Measurements from ENCODE around the gene VAV3. TPM values are rescaled to one million over a fixed set of nuclear protein-coding genes. Genes with fewer than 3 reads are reported as not detected.
A peak's percentile ranks its signal among the peaks of the same experiment; 100 is the strongest.

VAV3 gene
- total RNA-seq, 1 experiment from 2014 or later, result 38.2 TPM

DNA sequence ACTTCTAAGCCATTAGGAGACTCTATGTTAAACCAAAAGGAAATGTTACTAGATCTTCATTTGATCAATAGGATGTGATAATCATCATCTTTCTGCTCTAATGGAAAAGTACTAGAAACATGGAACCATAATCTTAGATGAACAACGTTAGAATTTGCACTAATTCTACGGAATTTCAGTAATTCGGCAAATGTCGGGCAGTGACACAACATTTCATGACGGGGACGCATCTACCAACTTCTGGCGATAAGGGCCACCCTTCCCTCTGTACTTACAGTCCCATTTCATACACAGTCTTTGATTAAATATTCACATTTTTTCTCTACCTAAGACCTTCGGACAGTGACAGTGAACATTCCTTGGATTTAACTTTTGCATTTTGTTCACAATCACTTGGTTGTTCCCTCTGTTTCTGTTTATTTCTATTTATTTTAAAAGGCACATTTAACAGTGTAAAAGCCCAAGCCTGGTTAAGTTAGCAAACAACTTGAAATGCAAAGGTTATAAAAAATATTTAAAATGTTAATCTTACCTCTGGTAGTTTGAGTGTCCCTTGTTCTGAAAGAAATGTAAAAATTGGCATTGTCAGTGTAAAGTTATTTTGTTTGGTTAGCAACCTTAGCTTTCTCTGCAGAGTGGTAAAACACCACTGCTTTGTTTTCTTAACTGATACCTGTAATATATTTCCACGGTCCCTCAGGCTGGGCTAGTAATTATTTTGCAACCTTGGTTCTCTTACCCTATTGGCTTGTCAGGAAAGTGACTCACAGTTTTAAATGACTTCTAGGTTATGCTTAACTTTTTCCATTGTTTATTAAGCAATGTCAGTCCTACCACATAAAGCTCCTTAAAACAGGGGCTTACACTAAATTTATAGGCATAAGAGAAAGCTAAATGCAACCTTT, 276.9 kb downstream of the VAV3 start:
- Mint-ChIP-seq H3K36me3 (ENCODE audit: insufficient read depth, unreplicated experiment) (peaks cover 30% of the 10 kb centered on the region), H3K27me3 (ENCODE audit: unreplicated experiment) (no peaks in the 10 kb centered on the region), H3K4me3 (ENCODE audit: low read depth, unreplicated experiment) (peak overlapping the region; percentile 77), H3K9me3 (ENCODE audit: low read depth, unreplicated experiment) (no peaks in the 10 kb centered on the region), H3K4me1 (ENCODE audit: low read depth, unreplicated experiment) (peaks cover 31% of the 10 kb centered on the region), H3K27ac (ENCODE audit: unreplicated experiment) (peak overlapping the region; percentile 95)
- intact Hi-C loops (cut with micrococcal nuclease; ENCODE audit: unreplicated experiment), result loop anchor here (2.0 to 5.0 kb wide), 2 partner anchors 63 to 96 kb away; no protein-coding TSS in a partner anchor
- TF ChIP-seq, protein P1, sequence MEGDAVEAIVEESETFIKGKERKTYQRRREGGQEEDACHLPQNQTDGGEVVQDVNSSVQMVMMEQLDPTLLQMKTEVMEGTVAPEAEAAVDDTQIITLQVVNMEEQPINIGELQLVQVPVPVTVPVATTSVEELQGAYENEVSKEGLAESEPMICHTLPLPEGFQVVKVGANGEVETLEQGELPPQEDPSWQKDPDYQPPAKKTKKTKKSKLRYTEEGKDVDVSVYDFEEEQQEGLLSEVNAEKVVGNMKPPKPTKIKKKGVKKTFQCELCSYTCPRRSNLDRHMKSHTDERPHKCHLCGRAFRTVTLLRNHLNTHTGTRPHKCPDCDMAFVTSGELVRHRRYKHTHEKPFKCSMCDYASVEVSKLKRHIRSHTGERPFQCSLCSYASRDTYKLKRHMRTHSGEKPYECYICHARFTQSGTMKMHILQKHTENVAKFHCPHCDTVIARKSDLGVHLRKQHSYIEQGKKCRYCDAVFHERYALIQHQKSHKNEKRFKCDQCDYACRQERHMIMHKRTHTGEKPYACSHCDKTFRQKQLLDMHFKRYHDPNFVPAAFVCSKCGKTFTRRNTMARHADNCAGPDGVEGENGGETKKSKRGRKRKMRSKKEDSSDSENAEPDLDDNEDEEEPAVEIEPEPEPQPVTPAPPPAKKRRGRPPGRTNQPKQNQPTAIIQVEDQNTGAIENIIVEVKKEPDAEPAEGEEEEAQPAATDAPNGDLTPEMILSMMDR (IDR thresholded peaks at IDR 0.05; ENCODE audit: unreplicated experiment), result no peak
- BruUV-seq (replicated peaks), result TSS peak; percentile 75
- DNase-seq, result peak; percentile 44
- CTCF ChIA-PET, result interaction anchor here (1.2 kb wide), 1 partner anchor 62 kb away, joined by 3 read pairs; no protein-coding TSS in a partner anchor

DNA sequence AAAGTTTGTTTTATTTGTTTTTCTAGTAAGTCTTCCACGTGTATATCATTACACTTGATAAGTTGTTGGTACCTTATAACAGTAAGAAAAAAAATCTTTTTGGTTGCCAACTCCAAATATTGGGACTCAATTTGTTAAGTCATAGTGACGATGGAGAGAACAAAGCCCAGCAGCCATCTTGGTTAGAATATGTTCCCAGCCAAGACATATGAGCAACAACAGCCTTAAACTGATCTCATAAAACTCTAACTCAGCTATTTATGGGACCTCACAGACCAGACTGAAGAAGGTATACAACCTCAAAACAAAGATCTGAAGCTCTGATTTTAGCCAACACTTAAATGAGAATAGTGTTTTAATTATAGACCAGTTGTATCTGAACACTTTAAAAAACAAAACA, 281.3 kb downstream of the VAV3 start:
- peaks cover 11% of the 10 kb centered on the region for H3K4me1 Mint-ChIP-seq (ENCODE audit: low read depth, unreplicated experiment)
- no TSS peak for BruUV-seq (replicated peaks)

DNA sequence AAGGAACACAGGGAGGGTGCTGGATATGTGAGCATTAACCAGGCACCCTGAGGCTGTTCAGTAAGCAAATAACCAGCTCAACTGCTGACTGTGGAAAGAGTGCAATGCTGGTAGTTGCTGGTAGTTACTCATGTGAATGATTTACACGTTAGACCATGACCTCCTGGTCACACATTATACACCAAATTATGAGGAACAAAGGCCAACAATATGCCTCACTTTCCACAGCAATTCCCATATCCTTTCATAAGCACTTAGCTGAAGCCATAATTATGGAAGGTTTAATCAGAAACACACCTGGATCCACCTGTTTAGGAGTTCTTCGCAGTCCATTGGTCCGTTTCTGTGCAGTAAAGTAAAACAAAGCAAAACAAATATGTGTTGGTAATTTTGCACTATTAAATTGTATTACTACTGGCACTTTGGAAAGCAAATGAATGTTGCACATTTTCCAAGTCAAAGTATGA, 281.8 kb downstream of the VAV3 start:
- no peaks in the 10 kb centered on the region for H3K9me3 Mint-ChIP-seq (ENCODE audit: low read depth, unreplicated experiment)
- no TSS peak for BruUV-seq (replicated peaks)
- H3K27me3 Mint-ChIP-seq (ENCODE audit: unreplicated experiment), result no peaks in the 10 kb centered on the region
- peak overlapping the region; percentile 55 for H3K4me3 Mint-ChIP-seq (ENCODE audit: low read depth, unreplicated experiment)
- CTCF ChIA-PET, result interaction anchor here (1.2 to 1.6 kb wide), 4 partner anchors 12 to 65 kb away, joined by 3 to 6 read pairs (median 5); no protein-coding TSS in a partner anchor
- TF ChIP-seq, protein P1 (IDR thresholded peaks at IDR 0.05; ENCODE audit: unreplicated experiment), result no peak
- DNase-seq, result peak; percentile 58
- H3K4me1 Mint-ChIP-seq (ENCODE audit: low read depth, unreplicated experiment), result peaks cover 10% of the 10 kb centered on the region
- H3K36me3 Mint-ChIP-seq (ENCODE audit: insufficient read depth, unreplicated experiment), result peaks cover 19% of the 10 kb centered on the region
- peak overlapping the region; percentile 76 for H3K27ac Mint-ChIP-seq (ENCODE audit: unreplicated experiment)
- intact Hi-C loops (cut with micrococcal nuclease; ENCODE audit: unreplicated experiment), result loop anchor here (1.0 to 5.0 kb wide), 2 partner anchors 18 to 49 kb away; no protein-coding TSS in a partner anchor

More for the DNA sequence above, 281.3 kb downstream of the VAV3 start:
- DNase-seq, result no peak
- intact Hi-C loops (cut with micrococcal nuclease; ENCODE audit: unreplicated experiment), result loop anchor here (1.0 to 5.0 kb wide), 2 partner anchors 18 to 49 kb away; no protein-coding TSS in a partner anchor
- CTCF ChIA-PET, result interaction anchor here (1.2 to 1.6 kb wide), 3 partner anchors 14 to 65 kb away, joined by 3 to 6 read pairs (median 6); no protein-coding TSS in a partner anchor
- Mint-ChIP-seq H3K27me3 (ENCODE audit: unreplicated experiment) (no peaks in the 10 kb centered on the region), H3K36me3 (ENCODE audit: insufficient read depth, unreplicated experiment) (peaks cover 23% of the 10 kb centered on the region), H3K9me3 (ENCODE audit: low read depth, unreplicated experiment) (no peaks in the 10 kb centered on the region), H3K27ac (ENCODE audit: unreplicated experiment) (peak overlapping the region; percentile 76), H3K4me3 (ENCODE audit: low read depth, unreplicated experiment) (peak overlapping the region; percentile 55)
- TF ChIP-seq, protein P1 (IDR thresholded peaks at IDR 0.05; ENCODE audit: unreplicated experiment), result no peak

DNA sequence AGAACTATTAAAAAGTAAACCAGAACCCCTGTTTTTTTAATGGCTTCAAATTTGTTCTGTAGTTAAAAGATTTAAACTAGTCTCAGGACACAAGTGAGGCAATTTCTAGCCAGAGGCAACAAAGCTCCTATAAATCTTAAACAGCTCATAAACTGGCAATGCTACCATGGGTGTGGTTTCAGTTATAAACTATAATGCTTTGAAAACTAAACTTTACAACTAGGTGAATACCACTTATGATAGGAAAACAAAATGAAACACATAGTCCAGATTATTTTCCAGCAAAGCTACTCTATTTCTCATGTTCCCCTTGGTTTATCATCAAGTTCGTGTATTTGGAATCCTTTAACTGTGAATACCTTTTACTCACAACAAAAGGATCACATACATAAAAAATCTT, 282.5 kb downstream of the VAV3 start:
- no peak for DNase-seq
- Mint-ChIP-seq H3K4me3 (ENCODE audit: low read depth, unreplicated experiment) (peak overlapping the region; percentile 55), H3K4me1 (ENCODE audit: low read depth, unreplicated experiment) (peaks cover 16% of the 10 kb centered on the region), H3K9me3 (ENCODE audit: low read depth, unreplicated experiment) (no peaks in the 10 kb centered on the region), H3K27ac (ENCODE audit: unreplicated experiment) (peak overlapping the region; percentile 76), H3K27me3 (ENCODE audit: unreplicated experiment) (no peaks in the 10 kb centered on the region), H3K36me3 (ENCODE audit: insufficient read depth, unreplicated experiment) (peaks cover 12% of the 10 kb centered on the region)
- intact Hi-C loops (cut with micrococcal nuclease; ENCODE audit: unreplicated experiment), result loop anchor here (5.0 kb wide), 1 partner anchor 50 kb away; no protein-coding TSS in a partner anchor
- TF ChIP-seq, protein P1 (IDR thresholded peaks at IDR 0.05; ENCODE audit: unreplicated experiment), result no peak
- CTCF ChIA-PET, result interaction anchor here (1.2 to 1.6 kb wide), 4 partner anchors 11 to 66 kb away, joined by 3 to 6 read pairs (median 5); no protein-coding TSS in a partner anchor
- no TSS peak for BruUV-seq (replicated peaks)

All from Calu3 (cell line).